Psoas muscle (tissue), 8 donors: ENCODE data around the gene WIPF3. TPM values are rescaled to one million over a fixed set of nuclear protein-coding genes. Genes with fewer than 3 reads are reported as not detected.

Experiments used
- ATAC-seq, 4 donors: fragments of 200-7000 bp; cut with Tn5 transposase; one replicate each; pipeline ENCODE4 v1.9.1; 2020; ENCODE audit warnings: moderate library complexity in 3 of 4, mild to moderate bottlenecking in 2 of 4
- DNase-seq, 2 donors: peaks; one replicate each; pipeline ENCODE4 v3.0.0-alpha.2; 2020
- H3K27ac ChIP-seq: fragments of 200-600 bp; one replicate; pipeline ENCODE4 v1.8.0; 2022
- H3K27me3 ChIP-seq, 3 donors: fragments of 200-600 bp in 1 of 3; one replicate each; pipeline versions ENCODE4 v1.6.1 to v1.8.0; 2013 to 2022; ENCODE audit warnings: low read length in 2 of 3, mild to moderate bottlenecking in 2 of 3, moderate library complexity in 1 of 3; ENCODE audit not compliant: insufficient read depth in 3 of 3
- H3K36me3 ChIP-seq, 2 donors: fragments of 200-600 bp in 1 of 2; one replicate each; pipeline versions ENCODE4 v1.6.1 to v1.8.0; 2013 to 2022; ENCODE audit warnings: low read depth in 1 of 2, mild to moderate bottlenecking in 1 of 2, moderate library complexity in 1 of 2; ENCODE audit not compliant: insufficient read depth in 1 of 2
- H3K4me1 ChIP-seq: fragments of 200-600 bp; one replicate; pipeline ENCODE4 v1.8.0; 2022
- H3K4me3 ChIP-seq: fragments of 200-600 bp; one replicate; pipeline ENCODE4 v1.8.0; 2022; ENCODE audit warnings: mild to moderate bottlenecking
- H3K9me3 ChIP-seq: fragments of 200-600 bp; one replicate; pipeline ENCODE4 v1.8.0; 2022
- WGBS, 3 donors: extraction: QIAGEN DNeasy Blood & Tissue Kit; methylation state at CpG; one replicate each; pipeline versions ENCODE4 v1.1.6 to v1.1.7; 2013; 5-methylcytosine and 5-hydroxymethylcytosine counted together
- intact Hi-C, 2 donors: fragments of 100-400 bp; cut with DNase I; formaldehyde crosslinking; loops; one replicate each; pipeline versions ENCODE4 v1.11.0 to v1.14.2; 2022
- long read RNA-seq, 2 donors: library from polyadenylated mRNA; unstranded; transcript quantifications; one replicate each; pipeline ENCODE4 v2.0.0, GENCODE V29; 2021
- polyA plus RNA-seq, 3 donors: library from polyadenylated mRNA; stranded (reverse); fragments of 200-250 nt; gene quantifications; one replicate each; pipeline ENCODE4 v1.2.3, GENCODE V29; 2013
- total RNA-seq, 4 donors: library from RNA; stranded (reverse); fragmentation: NEBNext Ultra II Directional in 2 of 4; extraction: Animal tissue kit (Norgen Biotek cat#: 25700) in 2 of 4; gene quantifications; one replicate each; pipeline versions ENCODE4 v1.2.1 to v1.2.4, GENCODE V29; 2021 to 2023
- TF ChIP-seq, protein P1 (sequence below): fragments of 200-600 bp; IDR thresholded peaks from one replicate; pipeline ENCODE4 v1.8.0; 2022; ENCODE audit warnings: antibody characterized with exemption
- donor health status: healthy with polysubstance abuse.
- donor health status: DM: no; HTN: no; CAD: no; lungs with moderate emphysema.
- donor health status: Bipolar disorder and iron deficiency.
- donor health status: healthy.
- donor health status: DM: yes; HTN: yes; CAD: no.
- donor health status: DM: no; HTN: no; CAD: no.
- donor health status: DM: no; HTN: no; CAD: no.
- donor health status: DM: yes; HTN: yes; CAD: no.

Gene WIPF3, protein sequence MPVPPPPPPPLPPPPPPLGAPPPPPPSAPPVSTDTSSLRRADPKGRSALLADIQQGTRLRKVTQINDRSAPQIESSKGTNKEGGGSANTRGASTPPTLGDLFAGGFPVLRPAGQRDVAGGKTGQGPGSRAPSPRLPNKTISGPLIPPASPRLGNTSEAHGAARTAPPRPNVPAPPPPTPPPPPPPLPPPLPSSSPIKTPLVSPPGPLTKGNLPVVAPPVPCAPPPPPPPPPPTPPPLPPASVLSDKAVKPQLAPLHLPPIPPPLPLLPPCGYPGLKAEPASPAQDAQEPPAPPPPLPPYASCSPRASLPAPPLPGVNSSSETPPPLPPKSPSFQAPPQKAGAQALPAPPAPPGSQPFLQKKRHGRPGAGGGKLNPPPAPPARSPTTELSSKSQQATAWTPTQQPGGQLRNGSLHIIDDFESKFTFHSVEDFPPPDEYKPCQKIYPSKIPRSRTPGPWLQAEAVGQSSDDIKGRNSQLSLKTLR
- total RNA-seq (10 to 100 TPM; 18.5 to 30.7 (median 23.8) TPM), polyA plus RNA-seq (10 to 100 TPM in 1 of 3 donors, 1 to 10 TPM in 2; 3.3 to 17.4 (median 8.9) TPM)
- long read RNA-seq, donor 1, partial matches to known transcripts, result 1 of 6 reads
- long read RNA-seq, donor 1, other reads (novel, unspliced or antisense), result 5 of 6 reads
- long read RNA-seq, donor 2, partial matches to known transcripts, result 3 of 8 reads
- long read RNA-seq, donor 2, other reads (novel, unspliced or antisense), result 5 of 8 reads

DNA sequence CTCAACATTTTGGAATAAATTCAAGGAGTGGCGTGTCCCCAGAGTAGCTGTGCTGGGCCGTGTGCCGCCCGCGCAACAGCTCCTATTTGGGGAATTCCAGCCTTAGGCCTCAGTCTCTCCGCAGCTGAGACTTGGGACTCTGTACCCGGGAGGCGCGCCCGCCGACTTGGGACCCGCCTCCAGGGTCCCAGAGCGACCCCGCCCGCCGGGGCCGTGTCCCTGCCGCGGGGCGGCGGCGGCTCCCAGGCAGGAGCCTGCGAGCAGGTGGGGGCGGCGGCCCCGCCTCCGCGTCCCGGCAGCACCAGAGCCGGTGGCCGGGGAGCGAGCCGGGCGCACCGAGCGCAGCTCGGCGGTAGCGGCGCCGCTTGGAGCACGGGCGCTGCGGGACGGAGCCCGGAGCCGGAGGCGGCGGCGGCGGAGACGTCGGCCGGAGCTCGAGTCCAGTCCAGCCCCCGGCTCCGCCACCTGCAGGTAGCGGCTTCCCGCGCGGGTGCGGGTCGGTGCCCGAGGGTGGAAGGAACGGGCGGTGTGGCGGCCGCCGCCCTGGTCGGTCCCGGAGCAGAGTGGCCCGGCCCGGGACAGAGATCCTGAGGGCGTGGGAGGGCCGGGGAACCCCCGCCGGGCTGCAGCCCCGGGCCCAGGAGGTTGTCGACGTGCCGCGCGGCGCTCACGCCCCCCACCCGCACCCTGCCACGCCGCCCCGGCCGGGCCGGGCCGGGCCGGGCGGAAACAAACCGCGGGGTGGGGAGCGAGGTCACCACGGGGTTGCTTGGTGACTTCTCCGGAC lies at the start of gene WIPF3:
Gene WIPF3 (plus strand): TSS at position 301 of the 787 bp plus-strand sequence. CDS start 28,217 bp downstream, outside the sequence.
- peaks cover 17% of the 10 kb centered on the region for H3K4me1 ChIP-seq
- no peaks in the 10 kb centered on the region for H3K9me3 ChIP-seq
- TF ChIP-seq, protein P1, sequence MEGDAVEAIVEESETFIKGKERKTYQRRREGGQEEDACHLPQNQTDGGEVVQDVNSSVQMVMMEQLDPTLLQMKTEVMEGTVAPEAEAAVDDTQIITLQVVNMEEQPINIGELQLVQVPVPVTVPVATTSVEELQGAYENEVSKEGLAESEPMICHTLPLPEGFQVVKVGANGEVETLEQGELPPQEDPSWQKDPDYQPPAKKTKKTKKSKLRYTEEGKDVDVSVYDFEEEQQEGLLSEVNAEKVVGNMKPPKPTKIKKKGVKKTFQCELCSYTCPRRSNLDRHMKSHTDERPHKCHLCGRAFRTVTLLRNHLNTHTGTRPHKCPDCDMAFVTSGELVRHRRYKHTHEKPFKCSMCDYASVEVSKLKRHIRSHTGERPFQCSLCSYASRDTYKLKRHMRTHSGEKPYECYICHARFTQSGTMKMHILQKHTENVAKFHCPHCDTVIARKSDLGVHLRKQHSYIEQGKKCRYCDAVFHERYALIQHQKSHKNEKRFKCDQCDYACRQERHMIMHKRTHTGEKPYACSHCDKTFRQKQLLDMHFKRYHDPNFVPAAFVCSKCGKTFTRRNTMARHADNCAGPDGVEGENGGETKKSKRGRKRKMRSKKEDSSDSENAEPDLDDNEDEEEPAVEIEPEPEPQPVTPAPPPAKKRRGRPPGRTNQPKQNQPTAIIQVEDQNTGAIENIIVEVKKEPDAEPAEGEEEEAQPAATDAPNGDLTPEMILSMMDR, result peak; percentile 8
- peak; percentile 73 to 81 (median 75) for ATAC-seq
- H3K4me3 ChIP-seq, result peak within 1 kb of the TSS; percentile 80
- 0 to 1% (median 1%) methylated on average over 64 to 99 of the region's 99 CpGs for WGBS, 3 donors
- peak; percentile 48 to 66 for DNase-seq
- H3K36me3 ChIP-seq, result no peaks in the 10 kb centered on the region
- H3K27ac ChIP-seq, result peak within 1 kb of the TSS; percentile 91
- H3K27me3 ChIP-seq, result no peaks in the 10 kb centered on the region
- intact Hi-C loops, result loop anchor here (5.0 to 10.0 kb wide), 8 partner anchors 44 to 221 kb away; partner anchors contain the start of genes FKBP14 (in 1 of the 2) and PLEKHA8 (in 1 of the 2)

DNA sequence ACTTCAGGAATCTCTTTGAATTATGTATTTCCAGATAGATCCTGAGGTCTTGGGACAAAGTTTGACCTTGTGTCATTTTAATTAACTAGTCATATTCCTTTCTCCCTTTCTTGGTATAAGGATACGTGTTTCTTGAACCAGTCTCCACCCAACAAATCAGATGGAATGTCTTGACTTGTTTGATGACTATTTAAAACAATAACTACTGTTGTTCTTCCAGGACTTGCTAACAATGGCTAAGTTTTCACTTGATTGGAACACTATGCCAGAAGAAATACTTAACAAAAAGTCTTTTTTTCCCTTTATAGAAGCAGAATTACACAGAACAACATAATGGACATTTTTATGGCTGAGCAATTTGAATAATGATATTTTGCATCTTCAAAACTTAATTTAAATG lies 43.0 kb upstream of the WIPF3 start:
- Histone ChIP-seq H3K36me3 (no peaks in the 10 kb centered on the region), H3K4me1 (peaks cover 9% of the 10 kb centered on the region), H3K27me3 (no peaks in the 10 kb centered on the region), H3K4me3 (no peak overlapping the region), H3K27ac (no peak overlapping the region), H3K9me3 (no peaks in the 10 kb centered on the region)
- 50 to 83% (median 70%) methylated on average over 1 of the region's 1 CpG for WGBS, 3 donors
- DNase-seq (no peak), ATAC-seq (no peak)
- TF ChIP-seq, protein P1, result no peak
- intact Hi-C loops, result loop anchor here in 1 of 2 donors (5.0 kb wide), 1 partner anchor 44 kb away; the partner anchor contains the start of gene WIPF3

DNA sequence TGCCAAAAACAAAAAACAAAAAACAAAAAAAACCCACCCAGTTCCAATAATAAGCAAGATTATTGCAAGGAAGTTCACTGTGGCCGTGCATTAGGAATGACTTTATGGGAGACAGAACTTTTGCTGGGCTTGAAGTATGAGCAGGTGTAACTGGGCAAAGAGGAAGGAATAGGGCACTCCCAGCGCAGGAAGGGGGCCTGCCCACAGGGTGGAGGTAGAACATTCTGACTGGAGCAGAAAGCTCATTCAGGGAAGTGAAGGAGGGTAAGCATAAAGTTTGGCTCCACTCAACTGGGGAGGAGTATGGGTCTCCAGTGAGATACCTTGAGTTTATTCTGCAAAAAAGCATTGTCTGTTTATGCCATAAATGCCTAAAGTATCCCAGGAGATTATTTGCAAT lies 42.1 kb upstream of the WIPF3 start:
- Histone ChIP-seq H3K27me3 (no peaks in the 10 kb centered on the region), H3K4me1 (peaks cover 9% of the 10 kb centered on the region), H3K27ac (no peak overlapping the region), H3K9me3 (no peaks in the 10 kb centered on the region), H3K36me3 (no peaks in the 10 kb centered on the region), H3K4me3 (no peak overlapping the region)
- ATAC-seq, result peak; percentile 56 to 84 (median 76)
- intact Hi-C loops, result loop anchor here in 1 of 2 donors (5.0 kb wide), 1 partner anchor 43 kb away; the partner anchor contains the start of gene WIPF3
- TF ChIP-seq, protein P1, result peak; percentile 20
- no peak for DNase-seq
- 60 to 62% (median 60%) methylated on average over 2 of the region's 2 CpGs for WGBS, 3 donors

DNA sequence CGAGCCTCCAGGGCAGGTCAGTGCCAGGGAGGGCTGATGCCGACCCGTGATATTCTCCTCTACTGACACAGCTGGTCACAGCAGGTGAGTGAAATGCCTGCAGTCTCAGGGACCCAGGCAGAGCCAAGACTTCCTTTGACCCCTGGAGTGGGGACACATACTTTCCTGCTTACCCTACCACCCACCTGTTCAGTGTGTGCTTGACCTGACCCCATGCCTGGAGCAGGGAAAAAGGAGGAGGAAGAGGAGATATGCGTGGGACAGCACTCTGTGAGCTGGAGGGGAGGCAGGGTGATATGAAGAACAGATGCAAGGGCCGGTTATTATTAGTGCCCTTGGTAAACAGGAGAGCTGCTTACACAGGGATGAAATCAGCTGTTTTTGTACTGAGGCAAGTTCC lies 40.8 kb upstream of the WIPF3 start:
- Histone ChIP-seq H3K9me3 (no peaks in the 10 kb centered on the region), H3K4me1 (peaks cover 9% of the 10 kb centered on the region), H3K4me3 (no peak overlapping the region), H3K36me3 (no peaks in the 10 kb centered on the region), H3K27me3 (no peaks in the 10 kb centered on the region), H3K27ac (peak overlapping the region; percentile 72)
- no peak for DNase-seq
- intact Hi-C loops, result no loop called here
- TF ChIP-seq, protein P1, result no peak
- 9 to 18% (median 9%) methylated on average over 5 of the region's 5 CpGs for WGBS, 3 donors
- ATAC-seq, result peak; percentile 73 to 88 (median 78)
